HL-60 (cell line): ENCODE measurements around the gene SEH1L.

Experiments used
- GABPA ChIP-seq: IDR thresholded peaks from 2 replicates; pipeline ENCODE4 v1.6.1; 2012; ENCODE audit warnings: low read depth
- SPI1 ChIP-seq: IDR thresholded peaks from 2 replicates; pipeline ENCODE4 v1.6.1; 2012; ENCODE audit warnings: low read depth, mild to moderate bottlenecking, borderline replicate concordance
- TF ChIP-seq, protein P1 (sequence below): IDR thresholded peaks from one replicate; pipeline ENCODE4 v1.5.1; 2011; ENCODE audit warnings: low read length, control low read depth, inconsistent platforms; ENCODE audit not compliant: insufficient read depth
- TF ChIP-seq, protein P2 (sequence below): IDR thresholded peaks from 2 replicates; pipeline ENCODE4 v1.6.1; 2012; ENCODE audit warnings: low read depth; ENCODE audit not compliant: insufficient replicate concordance

DNA sequence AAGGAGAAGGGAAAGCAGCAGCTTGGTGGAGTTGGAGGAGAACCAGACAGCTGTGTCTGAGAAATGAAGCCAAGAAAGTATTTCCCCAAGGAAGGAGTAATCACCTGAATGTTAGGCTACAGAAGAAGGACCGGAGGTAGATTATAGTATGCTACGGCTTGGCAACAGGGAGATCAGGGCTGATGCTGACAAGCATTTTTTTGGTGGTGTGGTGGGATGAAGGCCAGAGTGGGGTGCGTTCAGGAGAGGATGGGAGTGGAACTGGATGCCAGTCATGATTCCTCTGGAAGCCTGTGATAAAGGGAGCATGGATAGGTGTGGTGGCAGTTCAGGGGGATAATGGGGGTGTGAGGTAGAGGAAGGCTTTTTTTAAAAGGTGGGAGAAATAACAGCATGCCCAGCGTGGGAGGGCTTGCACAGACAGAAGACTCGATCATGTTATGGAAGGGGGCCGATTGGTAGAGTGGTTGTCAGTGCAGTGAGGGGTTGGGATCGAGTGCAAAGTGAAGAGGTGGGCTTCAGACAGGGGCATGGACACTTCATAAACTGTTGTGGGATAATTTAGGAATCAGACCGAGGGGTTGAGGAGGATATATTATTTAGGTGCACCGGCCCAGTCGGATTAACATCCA lies 49.0 kb downstream of the SEH1L start:
- TF ChIP-seq GABPA (no peak), SPI1 (no peak; the same call in 1 of the 2 replicates)
- TF ChIP-seq, protein P1, sequence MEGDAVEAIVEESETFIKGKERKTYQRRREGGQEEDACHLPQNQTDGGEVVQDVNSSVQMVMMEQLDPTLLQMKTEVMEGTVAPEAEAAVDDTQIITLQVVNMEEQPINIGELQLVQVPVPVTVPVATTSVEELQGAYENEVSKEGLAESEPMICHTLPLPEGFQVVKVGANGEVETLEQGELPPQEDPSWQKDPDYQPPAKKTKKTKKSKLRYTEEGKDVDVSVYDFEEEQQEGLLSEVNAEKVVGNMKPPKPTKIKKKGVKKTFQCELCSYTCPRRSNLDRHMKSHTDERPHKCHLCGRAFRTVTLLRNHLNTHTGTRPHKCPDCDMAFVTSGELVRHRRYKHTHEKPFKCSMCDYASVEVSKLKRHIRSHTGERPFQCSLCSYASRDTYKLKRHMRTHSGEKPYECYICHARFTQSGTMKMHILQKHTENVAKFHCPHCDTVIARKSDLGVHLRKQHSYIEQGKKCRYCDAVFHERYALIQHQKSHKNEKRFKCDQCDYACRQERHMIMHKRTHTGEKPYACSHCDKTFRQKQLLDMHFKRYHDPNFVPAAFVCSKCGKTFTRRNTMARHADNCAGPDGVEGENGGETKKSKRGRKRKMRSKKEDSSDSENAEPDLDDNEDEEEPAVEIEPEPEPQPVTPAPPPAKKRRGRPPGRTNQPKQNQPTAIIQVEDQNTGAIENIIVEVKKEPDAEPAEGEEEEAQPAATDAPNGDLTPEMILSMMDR, result no peak
- TF ChIP-seq, protein P2, sequence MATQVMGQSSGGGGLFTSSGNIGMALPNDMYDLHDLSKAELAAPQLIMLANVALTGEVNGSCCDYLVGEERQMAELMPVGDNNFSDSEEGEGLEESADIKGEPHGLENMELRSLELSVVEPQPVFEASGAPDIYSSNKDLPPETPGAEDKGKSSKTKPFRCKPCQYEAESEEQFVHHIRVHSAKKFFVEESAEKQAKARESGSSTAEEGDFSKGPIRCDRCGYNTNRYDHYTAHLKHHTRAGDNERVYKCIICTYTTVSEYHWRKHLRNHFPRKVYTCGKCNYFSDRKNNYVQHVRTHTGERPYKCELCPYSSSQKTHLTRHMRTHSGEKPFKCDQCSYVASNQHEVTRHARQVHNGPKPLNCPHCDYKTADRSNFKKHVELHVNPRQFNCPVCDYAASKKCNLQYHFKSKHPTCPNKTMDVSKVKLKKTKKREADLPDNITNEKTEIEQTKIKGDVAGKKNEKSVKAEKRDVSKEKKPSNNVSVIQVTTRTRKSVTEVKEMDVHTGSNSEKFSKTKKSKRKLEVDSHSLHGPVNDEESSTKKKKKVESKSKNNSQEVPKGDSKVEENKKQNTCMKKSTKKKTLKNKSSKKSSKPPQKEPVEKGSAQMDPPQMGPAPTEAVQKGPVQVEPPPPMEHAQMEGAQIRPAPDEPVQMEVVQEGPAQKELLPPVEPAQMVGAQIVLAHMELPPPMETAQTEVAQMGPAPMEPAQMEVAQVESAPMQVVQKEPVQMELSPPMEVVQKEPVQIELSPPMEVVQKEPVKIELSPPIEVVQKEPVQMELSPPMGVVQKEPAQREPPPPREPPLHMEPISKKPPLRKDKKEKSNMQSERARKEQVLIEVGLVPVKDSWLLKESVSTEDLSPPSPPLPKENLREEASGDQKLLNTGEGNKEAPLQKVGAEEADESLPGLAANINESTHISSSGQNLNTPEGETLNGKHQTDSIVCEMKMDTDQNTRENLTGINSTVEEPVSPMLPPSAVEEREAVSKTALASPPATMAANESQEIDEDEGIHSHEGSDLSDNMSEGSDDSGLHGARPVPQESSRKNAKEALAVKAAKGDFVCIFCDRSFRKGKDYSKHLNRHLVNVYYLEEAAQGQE, result no peak
